ENCODE data around the gene BRCA2.
A peak's percentile ranks its signal among the peaks of the same experiment; 100 is the strongest.

Gene BRCA2

GRCh38 chr13:32432856-32433255 lies 117.5 kb downstream of the BRCA2 start:
- ChIA-PET CTCF (interaction anchor here (0.6 kb wide), 1 partner anchor 10 kb away, joined by 3 read pairs; no protein-coding TSS in a partner anchor), POLR2A (no interaction called here)
- no peak for DNase-seq (ENCODE audit: low read depth, low spot score)
- H3K4me3 ChIP-seq (ENCODE audit: low read depth, low read length) = no peak overlapping the region
- TF ChIP-seq, protein P1, sequence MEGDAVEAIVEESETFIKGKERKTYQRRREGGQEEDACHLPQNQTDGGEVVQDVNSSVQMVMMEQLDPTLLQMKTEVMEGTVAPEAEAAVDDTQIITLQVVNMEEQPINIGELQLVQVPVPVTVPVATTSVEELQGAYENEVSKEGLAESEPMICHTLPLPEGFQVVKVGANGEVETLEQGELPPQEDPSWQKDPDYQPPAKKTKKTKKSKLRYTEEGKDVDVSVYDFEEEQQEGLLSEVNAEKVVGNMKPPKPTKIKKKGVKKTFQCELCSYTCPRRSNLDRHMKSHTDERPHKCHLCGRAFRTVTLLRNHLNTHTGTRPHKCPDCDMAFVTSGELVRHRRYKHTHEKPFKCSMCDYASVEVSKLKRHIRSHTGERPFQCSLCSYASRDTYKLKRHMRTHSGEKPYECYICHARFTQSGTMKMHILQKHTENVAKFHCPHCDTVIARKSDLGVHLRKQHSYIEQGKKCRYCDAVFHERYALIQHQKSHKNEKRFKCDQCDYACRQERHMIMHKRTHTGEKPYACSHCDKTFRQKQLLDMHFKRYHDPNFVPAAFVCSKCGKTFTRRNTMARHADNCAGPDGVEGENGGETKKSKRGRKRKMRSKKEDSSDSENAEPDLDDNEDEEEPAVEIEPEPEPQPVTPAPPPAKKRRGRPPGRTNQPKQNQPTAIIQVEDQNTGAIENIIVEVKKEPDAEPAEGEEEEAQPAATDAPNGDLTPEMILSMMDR (IDR thresholded peaks at IDR 0.05; ENCODE audit: insufficient read depth, low read length, missing control alignments) = no peak

- no peak for DNase-seq (ENCODE audit: low read depth, low spot score)
- CTCF ChIA-PET = interaction anchor here (0.7 to 1.1 kb wide), 2 partner anchors 9 to 16 kb away, joined by 3 to 4 read pairs; no protein-coding TSS in a partner anchor
- H3K4me3 ChIP-seq (ENCODE audit: low read depth, low read length) = no peak overlapping the region
- POLR2A ChIA-PET = no interaction called here
- TF ChIP-seq, protein P1 (IDR thresholded peaks at IDR 0.05; ENCODE audit: insufficient read depth, low read length, missing control alignments) = no peak
Observed at GRCh38 chr13:32438871-32439270, 123.6 kb downstream of the BRCA2 start.

DNA sequence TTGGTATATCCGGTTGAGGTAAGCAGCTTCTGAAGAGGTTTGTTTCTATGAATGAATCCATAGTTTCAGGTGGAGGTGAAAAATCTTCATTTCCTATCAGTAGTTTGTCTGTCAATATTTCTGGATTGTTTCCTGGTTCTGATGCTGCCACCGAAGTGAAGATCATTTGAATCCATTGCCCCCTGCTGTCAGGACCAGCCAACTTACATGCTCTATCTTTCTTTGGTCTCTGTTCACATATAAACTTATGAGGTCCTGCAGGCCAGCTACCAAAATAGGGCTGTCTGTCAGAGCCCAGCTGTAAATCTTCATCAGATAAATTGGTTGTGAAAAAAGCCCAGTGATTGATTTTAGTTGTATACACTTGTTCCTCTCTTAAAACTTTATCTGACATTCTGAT lies 127.8 kb downstream of the BRCA2 start:
- ChIA-PET CTCF (interaction anchor here (0.9 to 1.3 kb wide), 4 partner anchors 9 to 533 kb away, joined by 3 to 6 read pairs (median 4); no protein-coding TSS in a partner anchor), POLR2A (no interaction called here)
- TF ChIP-seq, protein P1 (IDR thresholded peaks at IDR 0.05; ENCODE audit: insufficient read depth, low read length, missing control alignments) = peak; percentile 16
- H3K4me3 ChIP-seq (ENCODE audit: low read depth, low read length) = no peak overlapping the region
- no peak for DNase-seq (ENCODE audit: low read depth, low spot score)

DNA sequence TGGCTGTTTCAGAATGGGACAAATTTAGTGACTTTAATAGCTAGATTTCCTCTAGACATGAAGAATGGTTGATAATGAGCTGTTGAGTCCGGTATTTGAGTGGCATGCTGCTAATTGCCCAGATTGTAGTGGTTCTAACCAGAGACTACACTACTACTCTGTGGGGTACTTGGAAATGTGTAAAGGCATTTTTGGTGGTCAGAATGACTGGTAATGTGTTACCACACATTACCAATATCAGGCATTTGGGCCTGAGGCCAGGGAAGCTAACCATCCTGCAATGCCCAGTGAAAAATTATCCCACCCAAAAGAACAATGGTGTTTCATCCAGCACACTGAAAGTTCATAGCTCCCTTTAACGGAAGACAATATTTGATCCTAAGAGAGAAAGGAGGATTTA lies 130.2 kb downstream of the BRCA2 start:
- CTCF ChIA-PET = interaction anchor here (1.1 to 1.4 kb wide), 2 partner anchors 11 to 281 kb away, joined by 3 to 4 read pairs; no protein-coding TSS in a partner anchor
- POLR2A ChIA-PET = no interaction called here
- no peak for DNase-seq (ENCODE audit: low read depth, low spot score)
- no peak overlapping the region for H3K4me3 ChIP-seq (ENCODE audit: low read depth, low read length)
- TF ChIP-seq, protein P1 (IDR thresholded peaks at IDR 0.05; ENCODE audit: insufficient read depth, low read length, missing control alignments) = no peak

- ChIA-PET POLR2A (no interaction called here), CTCF (interaction anchor here (1.4 kb wide), 1 partner anchor 10 kb away, joined by 3 read pairs; no protein-coding TSS in a partner anchor)
- no peak for DNase-seq (ENCODE audit: low read depth, low spot score)
- TF ChIP-seq, protein P1 (IDR thresholded peaks at IDR 0.05; ENCODE audit: insufficient read depth, low read length, missing control alignments) = no peak
- H3K4me3 ChIP-seq (ENCODE audit: low read depth, low read length) = no peak overlapping the region
Observed at GRCh38 chr13:32446220-32446619, 130.9 kb downstream of the BRCA2 start.

DNA sequence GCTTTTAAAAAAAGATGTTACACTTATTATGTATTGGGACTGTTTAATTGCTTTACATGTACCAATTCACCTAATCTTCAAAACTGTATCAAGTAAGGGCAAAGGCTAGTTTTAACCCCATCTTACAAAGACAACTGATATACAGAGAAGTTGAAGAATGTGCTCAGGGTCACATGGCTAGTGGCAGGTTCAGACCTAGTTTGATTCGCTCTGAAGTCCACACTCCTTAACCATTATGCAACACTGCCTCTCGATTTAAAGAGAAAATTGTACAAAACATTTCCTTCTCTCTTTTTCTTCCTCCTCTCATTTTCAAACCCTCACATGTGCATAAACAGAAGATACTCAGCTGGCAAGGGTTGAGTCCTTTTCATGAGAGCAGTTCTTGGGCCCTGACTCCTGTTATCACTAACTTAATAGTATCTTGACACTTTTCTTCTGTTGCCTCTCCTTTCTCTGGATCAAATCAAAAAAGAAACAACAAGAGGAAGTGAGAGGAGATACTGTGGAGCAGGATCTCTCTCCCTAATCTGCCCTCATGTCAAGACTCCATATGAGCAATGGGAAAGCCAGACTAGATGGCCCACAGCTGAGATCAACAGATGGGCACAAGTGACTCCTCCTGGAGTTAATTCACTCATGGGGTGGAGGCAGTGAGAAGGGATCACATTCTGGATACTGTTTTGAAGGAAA lies 131.6 kb downstream of the BRCA2 start:
- ChIA-PET POLR2A (interaction anchor here (0.5 kb wide), 1 partner anchor 9 kb away, joined by 3 read pairs; no protein-coding TSS in a partner anchor), CTCF (no interaction called here)
- no peak for DNase-seq (ENCODE audit: low read depth, low spot score)
- H3K4me3 ChIP-seq (ENCODE audit: low read depth, low read length) = no peak overlapping the region
- TF ChIP-seq, protein P1 (IDR thresholded peaks at IDR 0.05; ENCODE audit: insufficient read depth, low read length, missing control alignments) = no peak

All from AG04449 (cell line).